OCI-LY3 (cell line): ENCODE results near the gene IQGAP1.

Source experiments
- EZH2phosphoT487 ChIP-seq: fragments of 200-600 bp; shearing (Covaris generic); IDR thresholded peaks from 2 replicates; pipeline ENCODE4 v1.6.1; 2018; ENCODE audit warnings: antibody characterized with exemption, mixed run types, low read depth
- TF ChIP-seq, protein P1 (sequence below): fragments of 200-600, 300-600 bp; sonication (generic); IDR thresholded peaks from 2 replicates; pipeline ENCODE4 v1.5.1; 2014; ENCODE audit warnings: antibody characterized with exemption, low read length, low read depth

GRCh38 chr15:90547540-90547939 is 159.5 kb downstream of the IQGAP1 start:
- TF ChIP-seq, protein P1, sequence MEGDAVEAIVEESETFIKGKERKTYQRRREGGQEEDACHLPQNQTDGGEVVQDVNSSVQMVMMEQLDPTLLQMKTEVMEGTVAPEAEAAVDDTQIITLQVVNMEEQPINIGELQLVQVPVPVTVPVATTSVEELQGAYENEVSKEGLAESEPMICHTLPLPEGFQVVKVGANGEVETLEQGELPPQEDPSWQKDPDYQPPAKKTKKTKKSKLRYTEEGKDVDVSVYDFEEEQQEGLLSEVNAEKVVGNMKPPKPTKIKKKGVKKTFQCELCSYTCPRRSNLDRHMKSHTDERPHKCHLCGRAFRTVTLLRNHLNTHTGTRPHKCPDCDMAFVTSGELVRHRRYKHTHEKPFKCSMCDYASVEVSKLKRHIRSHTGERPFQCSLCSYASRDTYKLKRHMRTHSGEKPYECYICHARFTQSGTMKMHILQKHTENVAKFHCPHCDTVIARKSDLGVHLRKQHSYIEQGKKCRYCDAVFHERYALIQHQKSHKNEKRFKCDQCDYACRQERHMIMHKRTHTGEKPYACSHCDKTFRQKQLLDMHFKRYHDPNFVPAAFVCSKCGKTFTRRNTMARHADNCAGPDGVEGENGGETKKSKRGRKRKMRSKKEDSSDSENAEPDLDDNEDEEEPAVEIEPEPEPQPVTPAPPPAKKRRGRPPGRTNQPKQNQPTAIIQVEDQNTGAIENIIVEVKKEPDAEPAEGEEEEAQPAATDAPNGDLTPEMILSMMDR = no peak
- no peak for TF ChIP-seq EZH2phosphoT487
